Kidney epithelial cell (primary cell): ENCODE data around the gene PRR33. TPM values are rescaled to one million over a fixed set of nuclear protein-coding genes. Genes with fewer than 3 reads are reported as not detected.

Source experiments
- DNase-seq: peaks from one replicate; pipeline ENCODE4 v3.0.0-alpha.2; 2010; ENCODE audit warnings: low read depth
- H3K27me3 ChIP-seq: 2 replicates; pipeline ENCODE4 v1.6.0; 2011; ENCODE audit warnings: low read length; ENCODE audit not compliant: control insufficient read depth, insufficient read depth
- H3K36me3 ChIP-seq: 2 replicates; pipeline ENCODE4 v1.5.1; 2011; ENCODE audit warnings: low read length; ENCODE audit not compliant: control insufficient read depth, insufficient read depth
- H3K4me3 ChIP-seq: 2 replicates; pipeline ENCODE4 v1.5.1; 2011; ENCODE audit warnings: low read depth, mild to moderate bottlenecking, control low read depth, low read length
- total RNA-seq: library from RNA; depleted of rRNA; stranded (reverse); fragments of >200 nt; gene quantifications from 2 replicates; pipeline ENCODE4 v1.2.3, GENCODE V29; 2015
- TF ChIP-seq, protein P1 (sequence below): IDR thresholded peaks from 2 replicates; pipeline ENCODE4 v1.5.1; 2011; ENCODE audit warnings: mild to moderate bottlenecking, moderate library complexity, low read length, control low read depth, inconsistent platforms; ENCODE audit not compliant: insufficient read depth, poor library complexity, severe bottlenecking

PRR33 gene
- total RNA-seq, 1 donor from 2014 or later = not detected

DNA sequence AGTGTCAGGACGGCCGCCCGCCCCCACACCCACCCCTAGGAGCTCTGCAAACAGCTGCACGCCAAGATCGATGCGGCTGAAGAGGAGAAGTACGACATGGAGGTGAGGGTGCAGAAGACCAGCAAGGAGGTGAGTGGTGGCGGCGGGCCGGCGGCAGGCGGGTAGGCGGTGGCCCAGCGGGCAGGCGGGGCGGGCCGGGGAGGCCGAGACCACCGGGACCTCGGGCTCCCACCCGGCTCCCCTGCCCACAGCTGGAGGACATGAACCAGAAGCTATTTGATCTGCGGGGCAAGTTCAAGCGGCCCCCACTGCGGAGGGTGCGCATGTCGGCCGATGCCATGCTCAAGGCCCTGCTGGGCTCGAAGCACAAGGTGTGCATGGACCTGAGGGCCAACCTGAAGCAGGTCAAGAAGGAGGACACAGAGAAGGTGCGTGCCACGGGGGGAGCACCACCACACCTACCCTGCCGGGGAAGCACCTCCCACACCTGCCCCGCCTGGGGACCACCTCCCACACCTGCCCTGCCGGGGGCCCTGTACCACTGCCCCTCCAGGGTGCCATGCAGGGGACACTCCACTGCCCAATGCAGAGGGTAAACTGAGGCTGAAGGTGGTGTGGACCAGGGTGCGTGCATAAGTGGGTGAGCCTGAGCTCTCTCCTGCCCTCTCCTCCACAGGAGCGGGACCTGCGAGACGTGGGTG lies 50.8 kb downstream of the PRR33 start:
- no peak overlapping the region for H3K4me3 ChIP-seq
- H3K27me3 ChIP-seq = peaks cover 18% of the 10 kb centered on the region
- TF ChIP-seq, protein P1, sequence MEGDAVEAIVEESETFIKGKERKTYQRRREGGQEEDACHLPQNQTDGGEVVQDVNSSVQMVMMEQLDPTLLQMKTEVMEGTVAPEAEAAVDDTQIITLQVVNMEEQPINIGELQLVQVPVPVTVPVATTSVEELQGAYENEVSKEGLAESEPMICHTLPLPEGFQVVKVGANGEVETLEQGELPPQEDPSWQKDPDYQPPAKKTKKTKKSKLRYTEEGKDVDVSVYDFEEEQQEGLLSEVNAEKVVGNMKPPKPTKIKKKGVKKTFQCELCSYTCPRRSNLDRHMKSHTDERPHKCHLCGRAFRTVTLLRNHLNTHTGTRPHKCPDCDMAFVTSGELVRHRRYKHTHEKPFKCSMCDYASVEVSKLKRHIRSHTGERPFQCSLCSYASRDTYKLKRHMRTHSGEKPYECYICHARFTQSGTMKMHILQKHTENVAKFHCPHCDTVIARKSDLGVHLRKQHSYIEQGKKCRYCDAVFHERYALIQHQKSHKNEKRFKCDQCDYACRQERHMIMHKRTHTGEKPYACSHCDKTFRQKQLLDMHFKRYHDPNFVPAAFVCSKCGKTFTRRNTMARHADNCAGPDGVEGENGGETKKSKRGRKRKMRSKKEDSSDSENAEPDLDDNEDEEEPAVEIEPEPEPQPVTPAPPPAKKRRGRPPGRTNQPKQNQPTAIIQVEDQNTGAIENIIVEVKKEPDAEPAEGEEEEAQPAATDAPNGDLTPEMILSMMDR = no peak
- no peaks in the 10 kb centered on the region for H3K36me3 ChIP-seq
- no peak for DNase-seq

DNA sequence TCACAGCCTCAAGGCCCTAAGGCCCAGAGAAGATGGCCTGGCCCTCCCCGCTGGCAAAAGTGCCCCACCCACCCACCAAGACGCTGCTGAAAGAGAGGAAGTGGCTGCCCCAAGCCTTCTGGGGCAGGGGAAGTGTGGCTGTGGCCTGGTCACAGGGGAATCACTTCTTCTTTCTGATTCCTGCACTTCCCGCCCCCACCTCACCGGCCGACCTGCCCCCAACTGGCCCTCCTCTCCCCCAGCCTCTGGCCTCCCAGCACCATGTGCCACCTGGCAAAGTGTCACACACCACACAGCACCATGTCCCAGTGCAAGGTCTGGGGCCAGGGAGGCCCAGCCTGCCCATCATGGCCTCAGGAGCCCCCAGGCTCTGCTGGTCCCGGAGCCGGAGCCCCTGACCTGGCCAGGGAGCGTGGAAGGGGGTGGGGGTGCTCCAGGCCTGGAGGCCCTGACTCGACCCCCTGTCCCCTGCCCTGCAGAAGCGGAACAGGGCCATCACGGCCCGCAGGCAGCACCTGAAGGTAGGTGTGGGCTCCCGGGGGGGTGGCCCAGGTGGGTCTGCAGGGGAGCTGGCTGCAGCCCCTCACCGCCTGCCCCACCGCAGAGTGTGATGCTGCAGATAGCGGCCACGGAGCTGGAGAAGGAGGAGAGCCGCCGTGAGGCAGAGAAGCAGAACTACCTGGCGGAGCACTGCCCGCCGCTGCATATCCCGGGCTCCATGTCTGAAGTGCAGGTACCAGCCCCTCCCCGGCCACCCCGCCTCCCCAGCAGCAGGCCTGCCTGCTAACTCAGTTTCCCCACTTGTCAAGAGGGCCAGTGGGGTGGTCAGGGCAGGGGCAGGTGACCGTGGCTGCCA lies 51.5 kb downstream of the PRR33 start:
- DNase-seq = no peak
- peaks cover 16% of the 10 kb centered on the region for H3K27me3 ChIP-seq
- TF ChIP-seq, protein P1 = no peak

DNA sequence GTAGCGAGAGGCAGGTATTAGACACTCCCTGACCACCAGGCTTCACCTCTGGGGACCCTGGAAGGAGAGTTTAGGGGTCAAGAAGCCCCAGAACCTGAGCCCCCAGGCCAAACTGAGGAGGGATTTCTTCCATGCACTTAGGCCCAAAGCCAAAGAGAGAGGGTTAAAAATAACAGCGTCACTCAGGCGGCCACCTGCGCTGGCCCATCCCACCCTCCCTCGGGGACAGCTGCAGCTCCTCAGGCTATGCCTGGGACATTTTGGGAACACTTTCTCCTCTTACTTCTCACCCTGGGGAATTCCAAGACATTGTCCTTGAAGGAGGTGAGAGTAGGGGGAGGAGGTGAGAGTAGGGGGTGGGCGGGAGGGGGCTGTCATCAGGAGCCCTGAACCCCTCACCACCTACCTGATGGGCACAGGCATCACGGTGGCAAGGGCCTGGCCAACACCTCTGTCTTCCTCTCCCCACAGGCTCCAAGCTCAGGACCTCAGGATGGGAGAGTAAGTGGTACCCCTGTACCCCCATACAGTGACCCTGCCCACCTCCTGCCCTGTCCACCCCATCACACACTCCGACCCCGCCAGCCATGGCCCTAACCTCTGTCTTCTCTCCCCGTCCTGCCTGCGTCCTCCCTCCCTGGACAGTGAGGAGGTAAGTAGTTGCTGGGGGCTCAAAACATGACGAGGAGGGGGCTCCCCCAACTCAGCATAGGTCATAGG lies 52.3 kb downstream of the PRR33 start:
- H3K4me3 ChIP-seq = no peak overlapping the region
- peaks cover 14% of the 10 kb centered on the region for H3K27me3 ChIP-seq
- no peaks in the 10 kb centered on the region for H3K36me3 ChIP-seq
- DNase-seq = no peak
- TF ChIP-seq, protein P1 = no peak

More for the DNA sequence above, 51.5 kb downstream of the PRR33 start:
- no peaks in the 10 kb centered on the region for H3K36me3 ChIP-seq
- no peak overlapping the region for H3K4me3 ChIP-seq

DNA sequence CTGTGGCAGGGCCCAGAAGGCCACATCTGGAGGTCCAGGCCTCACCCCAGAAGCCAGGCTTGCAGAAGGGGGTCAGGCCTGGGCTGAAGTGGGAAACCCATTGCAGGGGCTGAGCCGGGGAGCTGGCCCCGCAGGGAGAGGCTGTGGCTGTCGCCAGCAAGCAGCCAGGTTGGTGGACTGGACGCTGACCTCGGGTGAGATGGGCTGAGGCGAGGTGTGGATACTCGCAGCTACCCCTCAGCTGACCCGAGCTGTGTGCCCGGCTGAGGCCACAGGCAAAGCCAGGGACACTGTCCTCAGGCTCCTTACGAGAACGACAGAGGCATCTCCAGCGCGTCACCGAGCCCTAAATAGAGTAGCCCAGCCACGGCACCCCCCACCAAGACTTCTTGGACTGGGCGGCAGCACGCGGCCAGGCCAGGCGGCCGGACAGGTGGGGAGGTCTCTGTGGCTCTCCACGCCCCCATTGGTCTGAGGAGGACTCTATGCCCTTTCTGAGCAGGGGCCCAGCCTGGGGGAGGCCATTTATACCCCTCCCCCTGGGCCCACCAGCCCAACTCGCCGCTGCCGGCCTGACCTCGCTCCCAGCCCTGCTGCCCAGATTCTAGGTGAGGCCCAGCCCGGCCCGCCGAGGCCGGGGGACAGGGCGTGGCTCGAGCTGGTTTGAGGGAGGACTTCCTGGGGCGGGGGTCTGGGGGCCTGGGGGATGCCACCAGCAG lies 53.1 kb downstream of the PRR33 start, which contains the start of gene TNNI2:
Gene TNNI2, plus strand, starts transcription at position 556 of the 719 bp plus-strand sequence. CDS start 716 bp downstream, outside the sequence.
- Histone ChIP-seq H3K36me3 (no peaks in the 10 kb centered on the region), H3K4me3 (no peak within 1 kb of the TSS)
- TF ChIP-seq, protein P1 = no peak

More for the DNA sequence above, 53.1 kb downstream of the PRR33 start, which contains the start of gene TNNI2:
- no peak for DNase-seq
- peaks cover 7% of the 10 kb centered on the region for H3K27me3 ChIP-seq

Other genes with a start within 250 kb of the PRR33 start
- gene KRTAP5-6, start 194.7 kb downstream of the PRR33 start, total RNA-seq = not detected in 2 replicates
- 0.14 and 1.1 TPM in 2 replicates for gene IFITM10, start 141.3 kb downstream of the PRR33 start, total RNA-seq
- gene CTSD, start 128.0 kb downstream of the PRR33 start, total RNA-seq = 425 and 603 TPM in 2 replicates
- gene SYT8, start 56.9 kb downstream of the PRR33 start, total RNA-seq = 0.17 TPM in 1 of 2 replicates, not detected in the other
- gene TNNI2, start 52.9 kb downstream of the PRR33 start, total RNA-seq = not detected in 2 replicates
- gene LSP1, start 38.8 kb downstream of the PRR33 start, total RNA-seq = not detected in 2 replicates
- not detected in 2 replicates for gene TNNT3, start 27.8 kb upstream of the PRR33 start, total RNA-seq
- gene MRPL23, start 55.4 kb upstream of the PRR33 start, total RNA-seq = 163 and 190 TPM in 2 replicates
- gene H19, start 105.9 kb upstream of the PRR33 start, total RNA-seq = 56.9 and 78.8 TPM in 2 replicates
- 8.7 and 11.4 TPM in 2 replicates for gene IGF2, start 247.5 kb upstream of the PRR33 start, total RNA-seq